Measurements from ENCODE around the gene SAMD5. TPM values are rescaled to one million over a fixed set of nuclear protein-coding genes. Genes with fewer than 3 reads are reported as not detected.

Gene SAMD5
- total and polyA plus RNA-seq, 2 experiments from 2014 or later = 0.07 to 0.12 TPM

DNA sequence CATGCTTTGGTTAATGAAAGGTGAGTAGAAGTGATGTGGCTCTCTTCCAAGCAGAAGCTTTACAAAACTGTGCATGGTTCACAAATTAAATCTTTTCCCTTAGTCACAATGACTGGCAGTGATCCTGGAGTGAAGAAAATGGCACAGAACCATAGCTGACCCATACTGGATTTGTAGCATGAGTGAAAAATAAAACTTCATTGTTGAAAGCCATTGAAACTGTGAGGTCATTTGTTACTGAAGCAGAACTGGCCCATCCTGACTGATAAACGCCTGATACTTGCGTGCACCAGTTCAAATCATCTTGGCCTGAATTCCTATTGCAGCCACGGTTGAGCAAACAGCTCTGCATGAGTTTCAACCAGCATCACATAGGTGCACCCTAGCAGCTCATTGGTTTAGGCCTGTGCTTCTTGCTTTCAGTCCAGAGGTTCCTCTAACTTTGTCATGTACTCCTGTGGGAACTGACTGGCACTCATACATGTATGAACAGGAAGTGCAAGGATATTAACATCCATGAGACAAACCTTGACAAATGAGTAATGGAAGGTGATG lies 40.5 kb downstream of the SAMD5 start:
- TF ChIP-seq, protein P1, sequence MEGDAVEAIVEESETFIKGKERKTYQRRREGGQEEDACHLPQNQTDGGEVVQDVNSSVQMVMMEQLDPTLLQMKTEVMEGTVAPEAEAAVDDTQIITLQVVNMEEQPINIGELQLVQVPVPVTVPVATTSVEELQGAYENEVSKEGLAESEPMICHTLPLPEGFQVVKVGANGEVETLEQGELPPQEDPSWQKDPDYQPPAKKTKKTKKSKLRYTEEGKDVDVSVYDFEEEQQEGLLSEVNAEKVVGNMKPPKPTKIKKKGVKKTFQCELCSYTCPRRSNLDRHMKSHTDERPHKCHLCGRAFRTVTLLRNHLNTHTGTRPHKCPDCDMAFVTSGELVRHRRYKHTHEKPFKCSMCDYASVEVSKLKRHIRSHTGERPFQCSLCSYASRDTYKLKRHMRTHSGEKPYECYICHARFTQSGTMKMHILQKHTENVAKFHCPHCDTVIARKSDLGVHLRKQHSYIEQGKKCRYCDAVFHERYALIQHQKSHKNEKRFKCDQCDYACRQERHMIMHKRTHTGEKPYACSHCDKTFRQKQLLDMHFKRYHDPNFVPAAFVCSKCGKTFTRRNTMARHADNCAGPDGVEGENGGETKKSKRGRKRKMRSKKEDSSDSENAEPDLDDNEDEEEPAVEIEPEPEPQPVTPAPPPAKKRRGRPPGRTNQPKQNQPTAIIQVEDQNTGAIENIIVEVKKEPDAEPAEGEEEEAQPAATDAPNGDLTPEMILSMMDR (IDR thresholded peaks at IDR 0.05; ENCODE audit: low read depth, low read length) = no peak
- Histone ChIP-seq H3K4me1 (ENCODE audit: low read depth) (no peaks in the 10 kb centered on the region), H3K27ac (no peak overlapping the region), H3K9me3 (ENCODE audit: low read depth) (no peaks in the 10 kb centered on the region), H3K4me3 (no peak overlapping the region), H3K27me3 (no peaks in the 10 kb centered on the region), H3K36me3 (no peaks in the 10 kb centered on the region)
- no peak for DNase-seq (ENCODE audit: low read depth in 1 of 2, low spot score in 1 of 2)

DNA sequence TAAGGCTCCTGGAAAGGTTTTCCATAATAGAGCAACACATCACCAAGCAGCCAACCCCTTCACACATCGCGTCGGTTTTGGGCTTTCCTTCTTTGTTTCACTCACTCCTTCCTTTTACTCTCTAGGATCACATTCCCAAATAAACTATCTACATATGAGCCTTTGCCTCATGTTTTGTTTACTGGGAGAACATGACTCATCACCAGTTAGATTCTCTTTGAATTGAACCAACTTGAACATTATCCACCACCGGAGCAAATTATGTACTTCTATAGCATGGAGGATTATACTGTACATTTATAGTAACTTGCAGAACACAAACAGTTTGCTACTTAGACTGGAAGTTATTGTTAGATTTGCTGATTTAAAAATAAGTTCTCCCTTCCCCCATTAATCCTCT lies 41.0 kb downstream of the SAMD5 start:
- Histone ChIP-seq H3K9me3 (ENCODE audit: low read depth) (no peaks in the 10 kb centered on the region), H3K27me3 (no peaks in the 10 kb centered on the region), H3K27ac (no peak overlapping the region), H3K4me1 (ENCODE audit: low read depth) (no peaks in the 10 kb centered on the region), H3K36me3 (no peaks in the 10 kb centered on the region), H3K4me3 (no peak overlapping the region)
- TF ChIP-seq, protein P1 (IDR thresholded peaks at IDR 0.05; ENCODE audit: low read depth, low read length) = no peak
- DNase-seq (ENCODE audit: low read depth in 1 of 2, low spot score in 1 of 2) = no peak

DNA sequence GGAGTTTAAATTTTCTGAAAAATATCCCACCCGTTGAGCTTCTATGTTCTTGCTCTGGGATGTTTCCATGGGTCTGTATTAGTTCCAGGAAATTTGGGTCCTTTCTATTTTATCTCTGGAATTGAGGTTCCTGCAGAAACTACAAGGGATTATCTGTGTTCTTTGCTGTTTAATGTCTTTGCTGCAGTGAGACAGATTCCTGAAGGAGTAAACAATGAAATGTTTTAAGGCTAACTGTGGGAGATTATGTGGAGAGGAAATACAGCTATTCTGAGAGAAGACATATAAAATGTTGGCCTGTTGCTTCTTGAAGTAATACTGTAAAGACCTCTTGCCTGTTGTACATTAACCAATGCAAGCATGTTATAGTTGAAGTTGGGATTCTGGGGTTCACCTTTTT lies 43.5 kb downstream of the SAMD5 start:
- Histone ChIP-seq H3K27ac (no peak overlapping the region), H3K4me1 (ENCODE audit: low read depth) (no peaks in the 10 kb centered on the region), H3K4me3 (no peak overlapping the region), H3K27me3 (no peaks in the 10 kb centered on the region), H3K9me3 (ENCODE audit: low read depth) (no peaks in the 10 kb centered on the region), H3K36me3 (no peaks in the 10 kb centered on the region)
- DNase-seq (ENCODE audit: low read depth in 1 of 2, low spot score in 1 of 2) = no peak
- TF ChIP-seq, protein P1 (IDR thresholded peaks at IDR 0.05; ENCODE audit: low read depth, low read length) = no peak

DNA sequence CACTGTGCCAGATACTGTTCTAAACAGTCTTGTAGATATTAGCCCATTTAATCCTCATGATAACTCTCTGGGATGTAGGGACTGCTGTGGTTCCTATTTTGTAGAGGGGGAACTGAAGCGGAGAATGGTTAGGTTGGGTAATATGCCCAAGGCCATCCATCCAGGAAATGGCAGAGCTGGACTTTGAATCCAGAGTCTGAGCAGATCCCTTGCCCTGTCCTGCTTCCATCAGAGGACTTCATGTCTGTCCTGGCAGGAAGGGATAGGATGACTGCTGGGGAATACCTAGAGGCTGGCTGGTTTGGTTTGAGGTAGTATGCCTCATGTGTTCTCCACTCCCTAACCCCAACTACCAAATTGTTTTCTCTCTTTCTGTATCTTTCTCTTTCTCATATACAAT lies 44.6 kb downstream of the SAMD5 start:
- Histone ChIP-seq H3K27ac (no peak overlapping the region), H3K9me3 (ENCODE audit: low read depth) (no peaks in the 10 kb centered on the region), H3K36me3 (no peaks in the 10 kb centered on the region), H3K27me3 (no peaks in the 10 kb centered on the region), H3K4me3 (no peak overlapping the region), H3K4me1 (ENCODE audit: low read depth) (no peaks in the 10 kb centered on the region)
- TF ChIP-seq, protein P1 (IDR thresholded peaks at IDR 0.05; ENCODE audit: low read depth, low read length) = no peak
- no peak for DNase-seq (ENCODE audit: low read depth in 1 of 2, low spot score in 1 of 2)

DNA sequence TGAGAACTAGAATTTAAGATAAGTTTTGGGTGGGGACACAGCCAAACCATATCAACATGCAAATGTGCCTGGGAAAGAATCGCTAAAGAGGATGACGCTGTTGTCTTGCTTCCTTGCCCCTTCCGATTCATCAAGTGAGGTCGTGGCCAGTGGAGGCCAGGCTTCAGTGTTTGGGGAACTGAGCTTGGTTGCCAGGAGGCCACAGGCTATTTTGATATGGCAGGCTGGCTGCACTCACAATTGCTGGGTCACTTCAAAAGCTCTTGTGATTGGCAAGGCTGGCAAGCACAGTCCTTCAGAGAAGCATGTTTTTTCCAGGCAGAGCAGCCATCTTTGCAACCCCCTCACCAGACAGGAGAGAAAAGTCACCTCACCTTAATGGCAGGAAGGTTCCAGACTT lies 45.8 kb downstream of the SAMD5 start:
- no peaks in the 10 kb centered on the region for H3K27me3 ChIP-seq
- H3K9me3 ChIP-seq (ENCODE audit: low read depth) = no peaks in the 10 kb centered on the region
- no peaks in the 10 kb centered on the region for H3K36me3 ChIP-seq
- no peak overlapping the region for H3K4me3 ChIP-seq
- TF ChIP-seq, protein P1 (IDR thresholded peaks at IDR 0.05; ENCODE audit: low read depth, low read length) = no peak
- H3K4me1 ChIP-seq (ENCODE audit: low read depth) = no peaks in the 10 kb centered on the region
- H3K27ac ChIP-seq = no peak overlapping the region
- DNase-seq (ENCODE audit: low read depth in 1 of 2, low spot score in 1 of 2) = no peak

DNA sequence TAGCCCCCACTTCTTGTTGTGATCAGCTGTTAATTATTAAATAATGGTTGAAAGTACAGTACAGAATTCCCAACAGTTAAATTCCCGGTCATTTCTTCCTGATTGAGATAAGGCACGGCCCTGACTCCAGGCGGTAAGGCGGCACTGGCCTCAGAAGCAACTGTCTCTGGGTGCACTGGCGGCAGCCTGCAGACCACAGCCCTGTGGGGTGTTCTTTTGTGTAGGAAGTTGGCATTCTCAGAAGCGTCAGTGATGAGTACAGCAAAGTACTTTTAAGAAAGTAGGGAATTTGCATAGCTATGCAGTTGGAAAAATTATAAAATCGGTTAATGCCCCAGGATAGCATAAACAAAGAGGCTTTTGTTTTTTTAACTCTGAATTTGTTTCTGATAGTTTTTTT lies 50.5 kb downstream of the SAMD5 start:
- no peak overlapping the region for H3K27ac ChIP-seq
- no peaks in the 10 kb centered on the region for H3K4me1 ChIP-seq (ENCODE audit: low read depth)
- H3K36me3 ChIP-seq = no peaks in the 10 kb centered on the region
- DNase-seq (ENCODE audit: low read depth in 1 of 2, low spot score in 1 of 2) = peak in 1 of 2 donors; percentile 5
- H3K4me3 ChIP-seq = no peak overlapping the region
- TF ChIP-seq, protein P1 (IDR thresholded peaks at IDR 0.05; ENCODE audit: low read depth, low read length) = no peak
- H3K9me3 ChIP-seq (ENCODE audit: low read depth) = no peaks in the 10 kb centered on the region
- no peaks in the 10 kb centered on the region for H3K27me3 ChIP-seq

Measured in cardiac muscle cell (in vitro differentiated cells and primary cell).